Measurements from ENCODE around the gene ARSG. TPM values are rescaled to one million over a fixed set of nuclear protein-coding genes. Genes with fewer than 3 reads are reported as not detected.

The ARSG gene
- total RNA-seq, 1 donor from 2014 or later: 8.7 TPM

- no peak for DNase-seq (ENCODE audit: extremely low spot score, unreplicated experiment)
- no peaks in the 10 kb centered on the region for H3K9me3 Mint-ChIP-seq (ENCODE audit: unreplicated experiment)
- H3K36me3 Mint-ChIP-seq (ENCODE audit: unreplicated experiment): no peaks in the 10 kb centered on the region
- H3K4me3 Mint-ChIP-seq (ENCODE audit: unreplicated experiment): no peak overlapping the region
- no peaks in the 10 kb centered on the region for H3K27me3 Mint-ChIP-seq (ENCODE audit: unreplicated experiment)
- peaks cover 2% of the 10 kb centered on the region for H3K4me1 Mint-ChIP-seq (ENCODE audit: unreplicated experiment)
- H3K27ac Mint-ChIP-seq (ENCODE audit: unreplicated experiment): no peak overlapping the region
- TF ChIP-seq CTCF (IDR thresholded peaks at IDR 0.05): no peak
Observed at GRCh38 chr17:68324114-68324513, 32.8 kb downstream of the ARSG start.

GRCh38 chr17:68324654-68325336 lies 33.5 kb downstream of the ARSG start:
- H3K4me3 Mint-ChIP-seq (ENCODE audit: unreplicated experiment): no peak overlapping the region
- no peak overlapping the region for H3K27ac Mint-ChIP-seq (ENCODE audit: unreplicated experiment)
- no peaks in the 10 kb centered on the region for H3K27me3 Mint-ChIP-seq (ENCODE audit: unreplicated experiment)
- peaks cover 2% of the 10 kb centered on the region for H3K4me1 Mint-ChIP-seq (ENCODE audit: unreplicated experiment)
- DNase-seq (ENCODE audit: extremely low spot score, unreplicated experiment): no peak
- H3K36me3 Mint-ChIP-seq (ENCODE audit: unreplicated experiment): no peaks in the 10 kb centered on the region
- no peak for TF ChIP-seq CTCF (IDR thresholded peaks at IDR 0.05)
- H3K9me3 Mint-ChIP-seq (ENCODE audit: unreplicated experiment): no peaks in the 10 kb centered on the region

GRCh38 chr17:68325961-68326360 lies 34.7 kb downstream of the ARSG start:
- Mint-ChIP-seq H3K4me1 (ENCODE audit: unreplicated experiment) (peaks cover 2% of the 10 kb centered on the region), H3K27me3 (ENCODE audit: unreplicated experiment) (peaks cover 3% of the 10 kb centered on the region), H3K27ac (ENCODE audit: unreplicated experiment) (no peak overlapping the region), H3K4me3 (ENCODE audit: unreplicated experiment) (no peak overlapping the region), H3K36me3 (ENCODE audit: unreplicated experiment) (peaks cover 2% of the 10 kb centered on the region), H3K9me3 (ENCODE audit: unreplicated experiment) (no peaks in the 10 kb centered on the region)
- no peak for TF ChIP-seq CTCF (IDR thresholded peaks at IDR 0.05)
- DNase-seq (ENCODE audit: extremely low spot score, unreplicated experiment): no peak

DNA sequence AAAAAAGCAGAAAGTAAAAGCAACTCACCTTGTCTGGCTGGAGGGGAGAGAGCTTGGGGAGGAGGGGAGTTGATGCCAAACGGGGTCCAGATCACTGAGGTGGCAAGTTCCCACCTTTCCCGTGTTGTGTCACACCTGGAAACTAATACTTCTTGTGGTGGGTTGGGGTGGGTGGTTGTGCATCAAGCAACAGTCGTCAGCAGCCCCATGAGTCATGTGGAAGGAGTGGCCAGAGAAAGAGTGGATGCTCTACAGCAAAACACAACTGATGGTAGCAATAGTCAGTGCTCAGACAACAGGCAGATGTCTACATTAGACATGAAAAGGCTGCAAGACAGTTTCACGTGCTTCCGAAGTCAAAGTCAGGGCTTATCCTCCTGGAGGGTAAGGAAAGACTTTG lies 35.4 kb downstream of the ARSG start:
- DNase-seq (ENCODE audit: extremely low spot score, unreplicated experiment): no peak
- peaks cover 2% of the 10 kb centered on the region for H3K36me3 Mint-ChIP-seq (ENCODE audit: unreplicated experiment)
- H3K27ac Mint-ChIP-seq (ENCODE audit: unreplicated experiment): no peak overlapping the region
- H3K27me3 Mint-ChIP-seq (ENCODE audit: unreplicated experiment): peaks cover 3% of the 10 kb centered on the region
- no peak for TF ChIP-seq CTCF (IDR thresholded peaks at IDR 0.05)
- H3K4me3 Mint-ChIP-seq (ENCODE audit: unreplicated experiment): no peak overlapping the region
- H3K4me1 Mint-ChIP-seq (ENCODE audit: unreplicated experiment): peaks cover 2% of the 10 kb centered on the region
- peaks cover 2% of the 10 kb centered on the region for H3K9me3 Mint-ChIP-seq (ENCODE audit: unreplicated experiment)

DNA sequence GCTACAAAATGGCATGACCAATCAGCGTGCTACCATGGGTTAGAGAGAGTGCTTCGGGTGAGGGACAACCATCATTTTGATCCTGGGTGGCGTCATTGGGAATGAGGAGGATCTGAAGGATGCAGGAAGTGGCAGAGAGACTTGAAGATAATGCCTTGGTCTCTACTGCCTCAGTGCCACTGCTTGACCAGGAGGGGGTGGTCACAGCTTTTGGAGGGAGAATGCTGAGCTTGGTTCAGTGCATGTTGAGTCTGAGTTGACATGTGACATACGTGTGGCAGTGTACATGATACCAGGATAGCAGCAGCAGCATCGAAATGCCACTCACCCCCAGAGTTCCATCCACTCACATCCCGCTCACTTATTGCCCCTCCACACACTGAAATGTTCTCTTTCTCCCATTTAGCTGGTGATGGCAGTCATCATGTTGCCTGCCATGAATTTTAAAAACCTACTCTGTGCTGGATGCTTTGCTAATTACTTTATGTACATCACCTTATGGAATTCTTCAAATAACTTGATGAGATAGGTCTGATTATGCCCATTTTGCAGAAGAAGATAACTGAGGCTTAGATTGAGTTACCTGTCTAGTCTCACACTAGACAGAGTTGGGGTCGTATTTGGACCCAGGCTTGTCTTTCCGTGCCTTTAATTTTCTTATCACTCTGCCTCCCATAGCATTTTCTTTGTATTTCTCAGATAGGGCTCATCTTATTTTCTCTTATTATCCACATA lies 36.7 kb downstream of the ARSG start:
- peaks cover 8% of the 10 kb centered on the region for H3K9me3 Mint-ChIP-seq (ENCODE audit: unreplicated experiment)
- peaks cover 2% of the 10 kb centered on the region for H3K4me1 Mint-ChIP-seq (ENCODE audit: unreplicated experiment)
- H3K36me3 Mint-ChIP-seq (ENCODE audit: unreplicated experiment): peaks cover 2% of the 10 kb centered on the region
- TF ChIP-seq CTCF (IDR thresholded peaks at IDR 0.05): no peak
- peaks cover 3% of the 10 kb centered on the region for H3K27me3 Mint-ChIP-seq (ENCODE audit: unreplicated experiment)
- H3K4me3 Mint-ChIP-seq (ENCODE audit: unreplicated experiment): no peak overlapping the region
- DNase-seq (ENCODE audit: extremely low spot score, unreplicated experiment): no peak
- no peak overlapping the region for H3K27ac Mint-ChIP-seq (ENCODE audit: unreplicated experiment)
